Activated CD4-positive, alpha-beta T cell treated with anti-CD3 and anti-CD28 coated beads for 1 hour (primary cell): ENCODE results near the gene WDR18.
"Not testable (repeated sequence)": the region's sequence is repeated elsewhere in the genome, so short reads cannot be mapped to it uniquely, and the experiment has no call there.

Experiments
- DNase-seq: peaks from one replicate; pipeline ENCODE4 v3.0.0-alpha.2; 2020

WDR18 gene

DNA sequence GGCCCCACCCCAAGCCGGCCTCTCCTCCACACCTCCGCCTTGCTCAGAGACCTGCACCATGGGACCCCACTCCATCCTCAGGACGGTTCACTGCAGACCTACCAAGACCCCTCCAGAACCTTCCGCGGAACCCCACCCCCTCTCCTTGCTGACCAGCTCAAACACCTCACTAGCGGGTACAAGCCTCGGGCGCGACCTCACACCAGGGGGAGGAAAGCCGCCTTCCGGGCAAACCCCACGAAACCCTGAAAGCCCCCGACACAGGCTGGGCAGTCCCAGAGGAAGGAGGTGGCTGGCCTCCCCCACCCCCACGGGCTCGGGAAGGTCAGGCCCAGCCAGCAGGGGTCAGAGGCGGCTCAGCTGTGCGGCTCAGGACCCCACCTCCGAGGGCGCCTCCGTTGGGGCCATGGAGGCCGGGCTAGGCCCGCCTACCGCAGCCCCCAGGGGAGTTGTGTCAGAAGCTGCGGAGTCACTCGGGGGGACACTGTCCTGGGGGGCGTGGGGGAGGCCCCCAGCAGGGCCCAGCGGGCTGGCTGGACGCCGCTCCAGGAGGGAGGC is 25.9 kb downstream of the WDR18 start:
- DNase-seq = no peak

DNA sequence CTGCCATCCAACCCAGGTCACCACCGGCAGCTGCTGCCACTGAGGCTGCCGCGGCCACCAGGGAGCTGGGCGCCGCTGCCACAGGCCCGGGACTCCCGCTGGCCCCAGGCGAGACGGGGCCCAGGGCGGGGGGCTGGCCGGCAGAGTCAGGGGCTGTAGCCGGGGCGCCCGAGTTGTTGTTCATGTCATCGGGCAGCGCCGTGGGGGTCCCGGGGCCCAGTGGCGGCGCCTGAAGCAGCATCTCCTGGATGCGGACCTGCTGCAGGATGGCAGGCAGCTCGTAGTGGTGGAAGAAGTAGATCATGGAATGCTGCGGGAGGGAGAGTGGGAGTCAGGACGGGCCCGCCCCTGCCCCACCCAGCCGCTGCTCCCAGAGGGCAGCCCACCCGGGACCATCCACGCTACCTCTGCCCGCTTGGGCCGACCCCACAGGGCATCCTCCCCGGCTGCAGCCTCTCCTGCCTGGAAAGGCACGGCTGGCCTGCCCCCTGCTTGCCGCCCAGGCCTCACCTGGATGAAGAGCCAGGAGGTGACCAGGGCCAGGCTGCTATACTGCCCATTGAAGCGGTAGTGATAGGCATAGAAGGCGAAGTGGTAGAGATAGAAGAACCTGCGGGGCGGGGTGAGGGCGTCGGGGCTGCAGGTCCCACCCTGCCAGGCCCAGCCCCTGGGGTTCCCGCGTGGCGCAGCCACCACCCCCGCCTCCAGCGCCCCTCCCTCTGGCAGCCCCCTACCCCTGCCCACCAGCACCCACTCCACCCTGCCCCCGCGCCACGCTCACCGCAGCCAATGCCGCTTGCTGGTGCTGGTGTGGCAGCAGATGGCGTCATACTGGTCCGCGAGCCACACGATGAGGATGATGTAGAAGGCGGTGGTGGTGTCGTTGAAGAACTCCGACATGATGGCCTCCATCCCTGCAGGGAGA is 26.7 kb downstream of the WDR18 start:
- no peak for DNase-seq

DNA sequence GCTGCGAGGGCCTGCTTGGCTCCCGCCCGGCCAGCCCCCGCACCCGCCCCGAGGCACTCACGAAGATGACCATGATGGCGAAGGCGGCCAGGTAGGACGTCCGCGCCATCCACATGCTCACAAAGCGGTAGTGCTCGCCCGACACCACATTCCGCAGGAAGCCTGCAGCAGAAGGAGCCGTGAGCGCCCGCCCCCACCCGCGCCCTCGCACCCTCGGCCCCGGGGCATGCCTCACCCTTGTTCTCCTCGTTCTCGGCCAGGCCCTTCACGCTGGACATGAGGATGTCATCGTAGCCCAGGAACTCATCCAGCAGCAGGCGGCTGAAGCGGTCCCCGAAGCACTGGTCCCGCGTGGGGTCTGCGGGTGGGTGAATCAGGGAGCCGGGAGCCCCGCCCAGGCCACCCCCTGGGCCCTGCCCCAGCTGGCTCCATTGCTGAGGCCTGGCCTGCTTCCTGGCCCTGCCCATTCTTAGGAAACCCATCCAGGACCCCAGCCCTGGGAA is 27.7 kb downstream of the WDR18 start:
- no peak for DNase-seq

DNA sequence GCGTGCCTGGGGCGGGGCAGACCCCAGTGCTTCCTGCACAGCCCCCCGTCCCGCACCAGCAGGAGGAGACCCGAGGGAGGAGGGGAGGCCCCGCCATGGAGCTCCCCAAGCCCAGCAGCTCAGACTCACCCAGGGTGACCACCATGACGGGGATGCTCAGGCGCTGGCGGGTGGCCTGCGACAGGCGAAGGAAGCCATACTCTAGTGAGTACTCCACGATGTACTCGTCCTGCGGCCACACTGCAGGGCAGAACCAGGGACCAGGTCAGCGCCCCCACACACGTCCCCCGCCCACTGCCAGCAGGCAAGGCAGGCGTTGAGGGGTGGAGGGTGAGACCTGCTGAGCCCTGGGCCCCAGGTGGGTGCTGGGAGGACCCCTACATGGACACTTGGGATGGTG is 28.2 kb downstream of the WDR18 start:
- no peak for DNase-seq

DNA sequence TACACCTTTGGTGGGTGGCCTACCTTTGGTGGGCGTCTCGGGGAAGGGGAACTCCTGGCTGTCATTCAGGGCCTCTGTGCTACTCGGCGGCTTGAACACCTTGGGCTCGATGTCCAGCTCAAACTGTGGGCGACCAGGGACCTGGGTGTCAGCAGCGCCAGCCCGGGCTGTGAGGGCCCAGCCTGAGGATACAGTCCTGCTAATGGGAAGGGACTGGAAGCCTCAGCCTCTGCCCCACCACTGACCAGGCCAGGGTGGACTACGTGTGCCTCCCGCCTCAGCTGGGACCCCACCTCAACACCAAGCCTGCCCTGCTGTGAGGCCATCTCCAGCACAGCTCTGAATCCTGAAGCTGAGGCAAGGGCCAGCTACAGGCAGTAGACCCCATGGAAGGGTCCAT is 29.1 kb downstream of the WDR18 start:
- DNase-seq = no peak

DNA sequence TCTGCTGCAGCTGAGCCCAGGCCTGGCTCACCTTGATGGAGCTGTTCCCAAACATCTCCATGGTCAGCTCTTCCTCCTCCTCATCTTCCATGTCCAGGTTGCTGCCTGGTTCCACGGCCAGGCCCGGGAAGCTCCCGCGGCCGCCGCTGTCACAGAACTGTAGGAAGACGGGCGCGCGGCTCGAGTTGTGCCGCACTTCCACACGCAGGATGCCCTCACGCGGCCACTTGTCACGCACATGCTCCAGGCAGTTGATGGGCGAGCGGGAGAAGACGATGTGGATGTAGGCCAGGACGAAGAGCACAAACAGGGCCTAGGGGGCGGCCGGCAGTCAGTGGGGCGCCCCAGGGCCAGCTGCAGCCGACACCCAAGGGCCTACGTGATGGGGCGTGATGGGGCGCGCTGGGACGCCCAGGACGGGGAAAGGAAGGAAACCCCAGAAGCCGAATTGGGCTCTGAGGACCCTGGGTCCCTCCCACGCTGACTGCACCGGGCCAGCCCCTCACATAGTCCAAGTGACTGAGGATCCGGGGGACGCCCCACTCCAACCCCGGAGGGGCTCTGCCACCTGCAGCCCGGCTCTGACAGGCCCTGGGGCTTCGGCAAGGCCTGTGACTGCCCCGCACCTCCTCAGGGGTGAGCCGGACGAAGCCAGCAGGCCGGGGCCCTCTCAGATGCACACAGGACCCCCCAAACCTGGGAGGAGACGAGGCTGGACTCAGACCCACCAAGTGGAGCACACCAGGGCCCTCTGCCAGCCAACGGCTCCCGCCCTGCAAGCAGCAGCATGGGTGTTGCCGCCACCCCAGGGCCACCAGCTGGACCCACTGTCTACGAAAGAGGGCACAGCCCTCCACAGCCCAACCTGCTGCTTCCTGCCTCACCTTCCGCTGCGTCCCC is 30.3 kb downstream of the WDR18 start:
- DNase-seq = no peak

DNA sequence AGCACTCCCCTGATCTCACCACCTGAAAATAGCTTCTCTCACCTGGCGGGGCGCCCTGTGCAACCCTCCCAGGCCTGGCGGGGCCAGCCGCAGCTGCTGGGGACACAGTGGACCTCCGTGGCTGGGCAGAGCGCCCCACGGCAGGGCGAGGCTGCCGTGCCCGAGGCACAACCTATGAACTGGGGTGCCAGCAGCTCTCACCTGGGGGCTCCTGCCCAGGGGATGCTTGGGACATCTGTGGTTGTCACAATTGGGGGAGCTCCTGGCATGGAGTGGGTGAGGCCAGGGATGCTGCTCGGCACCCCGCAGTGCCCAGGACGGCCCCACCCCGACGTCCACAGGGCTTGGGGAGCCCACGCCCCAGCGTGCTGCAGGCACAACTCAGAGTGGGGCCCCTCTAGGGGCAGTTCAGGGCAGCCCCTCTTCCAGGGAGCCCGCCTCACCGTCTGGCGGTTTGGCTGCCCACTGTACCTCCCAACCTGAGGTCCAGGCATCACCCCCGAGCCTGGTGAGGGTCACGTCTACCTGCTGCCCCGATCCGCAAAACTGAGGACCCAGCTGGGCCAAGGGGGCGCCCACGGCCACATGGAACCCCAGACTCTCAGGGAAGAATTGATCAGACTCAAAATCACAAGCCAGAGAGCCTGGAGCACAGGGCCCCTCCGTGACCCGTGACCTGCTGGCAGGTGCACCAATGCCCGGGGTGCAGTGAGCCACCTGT is 31.1 kb downstream of the WDR18 start:
- no peak for DNase-seq

DNA sequence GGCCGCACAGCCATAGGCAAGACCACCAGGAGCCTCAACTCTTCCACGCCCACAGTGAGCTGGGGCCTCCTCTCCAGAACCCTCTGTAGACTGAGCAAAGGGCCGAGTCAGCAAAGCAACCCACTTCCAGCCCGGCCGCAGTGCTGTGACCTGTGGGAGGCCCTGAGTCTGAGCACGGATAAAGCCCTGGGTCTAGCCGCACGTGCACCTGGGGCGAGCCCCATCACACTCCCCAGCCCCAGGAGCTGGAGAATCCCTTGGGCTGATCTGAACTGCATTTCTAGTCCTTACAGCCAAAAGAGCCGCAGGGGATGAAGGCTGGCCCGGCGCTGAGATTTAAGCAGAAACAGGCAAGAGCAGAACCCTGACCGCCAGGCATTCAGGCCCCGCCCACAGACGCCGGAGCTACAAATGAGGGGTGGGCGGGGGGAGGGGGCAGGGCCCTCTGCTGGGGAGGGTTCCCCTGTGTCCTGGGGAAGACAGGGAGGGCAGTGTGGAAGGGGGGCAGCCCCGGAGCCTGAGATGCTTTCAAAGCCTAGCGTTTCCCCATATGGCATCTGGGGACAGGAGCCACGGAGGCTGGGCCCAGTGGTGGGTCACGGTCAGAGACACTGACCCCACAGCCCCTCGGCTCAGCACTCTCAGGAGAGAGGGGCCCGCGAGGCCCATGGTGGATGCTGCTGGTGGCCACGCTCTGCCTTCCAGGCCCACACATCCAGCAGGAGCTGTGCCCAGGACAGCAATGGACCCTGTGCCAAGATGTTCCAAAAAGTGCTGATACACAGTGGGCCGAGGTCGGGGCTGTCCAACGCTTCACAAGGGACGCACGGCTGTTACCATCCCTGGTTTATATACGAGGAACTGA is 31.9 kb downstream of the WDR18 start:
- DNase-seq = no peak

DNA sequence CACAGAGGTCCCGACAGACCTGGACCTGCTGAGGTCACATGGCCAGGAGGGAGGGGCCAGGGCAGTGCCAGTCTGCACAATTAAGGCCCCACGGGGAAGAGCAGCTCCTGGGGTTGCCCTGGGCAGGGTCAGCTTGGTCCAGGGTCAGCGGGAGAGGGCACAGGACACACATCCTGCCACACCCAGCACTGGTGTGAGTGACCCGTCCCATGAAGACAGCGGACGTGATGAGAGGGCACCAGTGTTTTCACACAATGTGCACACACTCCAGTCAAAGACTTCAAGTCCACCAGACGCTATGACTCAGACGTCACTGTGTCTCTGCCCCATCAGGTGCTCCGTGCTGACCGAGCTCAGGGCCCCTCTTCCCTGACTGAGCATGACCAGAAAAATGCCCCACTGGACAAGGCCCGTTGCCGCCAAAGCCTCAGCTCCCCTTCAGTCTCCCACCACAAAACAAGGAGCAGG is 32.5 kb downstream of the WDR18 start:
- no peak for DNase-seq

DNA sequence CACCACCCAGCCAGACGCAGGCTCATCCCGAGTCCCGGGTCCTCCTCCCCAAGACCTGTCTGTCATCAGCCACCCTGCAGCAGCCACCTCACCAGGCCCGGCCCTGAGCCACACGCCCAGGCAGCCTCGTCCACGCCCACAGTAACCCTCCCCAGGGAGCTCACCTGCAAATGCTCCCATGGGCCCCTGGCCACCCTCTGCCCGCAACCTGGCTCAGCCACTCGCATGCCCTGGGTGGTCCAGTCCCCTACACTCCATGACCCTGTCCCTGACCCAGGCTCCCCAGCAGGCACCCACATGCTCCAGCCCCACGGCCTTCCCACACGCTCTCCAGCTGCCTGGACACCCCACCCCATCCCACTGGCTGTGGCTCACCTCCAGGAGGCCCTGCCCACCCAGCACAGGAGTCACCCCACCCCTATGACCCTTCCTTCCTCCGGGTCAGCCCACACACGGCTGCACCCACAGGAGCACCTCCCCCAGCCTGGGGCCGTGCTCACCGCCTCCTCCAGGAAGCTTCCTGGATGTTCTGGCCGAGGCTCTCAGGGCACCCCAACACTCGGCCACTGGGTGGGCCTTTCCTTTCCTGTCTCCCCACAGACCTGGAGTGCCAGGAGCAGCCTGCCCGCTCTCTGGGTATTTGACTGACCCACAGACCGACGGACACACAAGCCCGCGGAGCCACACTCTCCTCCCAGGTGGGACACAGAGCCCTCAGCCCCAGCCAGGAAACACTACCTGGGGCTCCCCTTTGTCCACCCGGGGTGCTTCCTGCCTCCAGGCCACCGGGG is 33.2 kb downstream of the WDR18 start:
- DNase-seq = no peak

DNA sequence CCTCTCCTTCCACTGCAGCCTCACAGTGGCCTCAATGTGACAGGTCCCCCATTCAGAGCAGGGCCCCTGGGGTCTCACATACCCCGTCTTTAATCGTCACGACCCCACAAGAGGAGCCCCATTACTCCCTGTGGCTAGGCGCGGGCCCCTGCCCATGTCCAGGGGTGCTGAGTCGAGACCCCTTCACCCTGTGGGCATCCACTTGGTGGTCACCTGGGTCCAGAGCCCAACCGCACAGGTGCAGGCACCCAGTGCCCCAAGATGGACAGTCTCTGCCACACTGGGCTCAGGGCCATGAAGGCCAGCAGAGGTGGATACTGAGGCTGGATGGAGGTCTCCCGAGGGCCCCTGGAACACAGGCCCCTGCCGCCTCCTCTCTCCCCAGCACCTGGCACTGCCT is 33.8 kb downstream of the WDR18 start:
- no peak for DNase-seq

DNA sequence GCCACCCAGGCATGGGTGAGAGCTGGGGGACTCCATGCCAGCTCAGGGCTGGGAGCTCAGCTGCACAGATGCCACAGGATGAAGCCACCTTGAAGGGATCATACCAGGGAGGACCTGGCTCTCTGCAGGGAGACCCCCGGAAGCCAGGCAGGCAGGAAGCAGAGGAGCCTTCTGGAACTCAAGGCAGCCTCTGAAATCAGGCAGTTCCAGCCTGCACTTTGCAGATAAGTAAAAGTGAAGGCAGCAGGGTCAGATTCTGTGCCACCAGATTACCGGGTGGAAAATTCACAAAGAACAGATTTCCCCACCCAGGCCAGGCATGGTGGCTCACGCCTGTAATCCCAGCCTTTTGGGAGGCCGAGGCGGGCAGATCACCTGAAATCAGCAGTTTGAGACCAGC is 34.2 kb downstream of the WDR18 start:
- no peak for DNase-seq

DNA sequence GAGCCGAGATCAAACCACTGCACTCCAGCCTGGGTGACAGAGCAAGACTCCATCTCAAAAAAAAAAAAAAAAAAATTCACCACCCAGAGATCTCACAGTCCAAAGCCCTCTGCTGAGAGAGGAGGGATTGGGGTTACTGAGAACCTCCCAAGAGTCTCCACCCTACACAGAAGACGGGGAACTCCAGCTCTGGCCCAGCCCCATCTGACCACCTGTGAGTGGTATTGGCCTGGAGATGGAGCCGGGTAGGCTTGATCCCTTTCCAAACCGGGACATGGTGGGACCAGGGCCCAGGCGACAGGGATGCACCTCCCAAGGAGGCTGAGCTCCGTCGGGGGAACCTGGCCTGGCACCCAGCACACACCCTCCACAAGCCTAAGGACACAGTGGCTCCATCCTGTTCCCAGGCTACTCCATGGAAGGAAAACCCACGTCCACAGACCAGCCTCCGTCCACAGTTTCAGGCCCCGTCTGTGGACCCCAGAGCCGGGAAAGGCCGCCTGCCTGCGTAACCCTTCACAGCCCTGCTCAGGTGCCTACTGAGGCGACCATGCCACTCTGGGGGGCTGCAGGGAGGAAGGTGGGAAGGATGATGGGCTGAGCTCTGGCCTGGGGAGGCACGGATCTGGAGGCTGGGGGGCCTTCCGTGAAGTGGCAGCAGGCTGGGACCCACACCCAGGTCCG is 34.9 kb downstream of the WDR18 start:
- no peak for DNase-seq

DNA sequence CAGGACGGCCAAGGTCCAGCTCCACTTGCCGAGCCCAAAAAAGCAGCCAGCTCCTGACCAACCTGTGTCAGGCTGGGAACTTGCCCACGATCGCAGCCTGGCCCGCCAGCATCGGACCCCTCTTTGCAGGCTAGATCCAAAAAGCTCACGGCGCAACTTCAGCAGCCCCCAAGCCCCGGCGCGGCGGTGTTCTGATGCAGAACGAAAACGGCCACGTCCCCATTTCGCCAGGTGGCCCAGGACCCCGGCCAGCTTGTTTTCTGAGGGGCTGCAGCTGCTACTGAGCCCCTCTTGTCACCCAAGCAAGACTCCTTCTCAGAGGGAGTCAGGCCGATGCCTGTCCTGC is 35.4 kb downstream of the WDR18 start:
- no peak for DNase-seq

DNA sequence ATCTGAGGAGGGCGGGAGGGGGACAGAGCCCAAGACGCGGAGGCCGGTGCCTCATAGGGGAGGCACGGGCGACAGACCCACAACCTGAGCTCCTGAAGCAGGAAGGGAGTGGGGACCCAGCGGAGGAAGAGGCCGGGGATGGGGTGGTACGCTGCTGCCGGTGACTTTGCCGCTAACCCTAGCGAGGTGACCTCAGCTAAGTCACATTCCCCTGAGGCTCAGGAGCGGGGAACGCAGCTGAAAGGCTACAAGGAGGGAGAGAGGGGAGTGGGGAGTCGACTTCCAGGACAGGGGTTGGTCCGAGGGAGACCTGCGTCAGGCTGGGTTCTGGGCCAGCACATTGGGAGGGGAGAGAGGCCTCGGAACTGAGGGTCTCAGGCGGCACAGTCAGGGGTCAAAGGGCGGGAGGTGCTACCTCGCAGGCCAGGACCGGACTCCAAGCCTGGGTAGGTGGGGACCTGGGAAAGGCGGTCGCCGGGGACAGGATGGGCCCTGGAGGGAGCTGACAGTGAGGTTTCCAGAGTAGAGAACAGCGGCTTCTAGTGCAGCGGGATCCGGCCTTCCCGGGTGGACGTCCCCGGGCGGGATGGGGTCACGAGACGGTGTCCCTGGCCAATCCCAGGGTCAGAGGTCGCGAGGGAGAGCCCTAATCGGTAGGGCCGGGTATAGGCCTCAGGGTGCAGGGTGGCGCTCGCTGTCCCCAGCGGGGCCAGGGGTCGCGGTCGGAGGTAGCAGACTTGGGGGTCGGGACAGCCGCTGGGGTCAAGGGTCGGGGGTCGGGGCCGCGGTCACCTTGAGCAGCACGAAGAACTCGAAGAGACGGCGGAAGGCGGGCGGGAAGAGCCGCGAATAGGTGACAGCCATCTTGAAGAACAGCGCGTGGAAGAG is 36.1 kb downstream of the WDR18 start:
- peak; percentile 24 for DNase-seq

DNA sequence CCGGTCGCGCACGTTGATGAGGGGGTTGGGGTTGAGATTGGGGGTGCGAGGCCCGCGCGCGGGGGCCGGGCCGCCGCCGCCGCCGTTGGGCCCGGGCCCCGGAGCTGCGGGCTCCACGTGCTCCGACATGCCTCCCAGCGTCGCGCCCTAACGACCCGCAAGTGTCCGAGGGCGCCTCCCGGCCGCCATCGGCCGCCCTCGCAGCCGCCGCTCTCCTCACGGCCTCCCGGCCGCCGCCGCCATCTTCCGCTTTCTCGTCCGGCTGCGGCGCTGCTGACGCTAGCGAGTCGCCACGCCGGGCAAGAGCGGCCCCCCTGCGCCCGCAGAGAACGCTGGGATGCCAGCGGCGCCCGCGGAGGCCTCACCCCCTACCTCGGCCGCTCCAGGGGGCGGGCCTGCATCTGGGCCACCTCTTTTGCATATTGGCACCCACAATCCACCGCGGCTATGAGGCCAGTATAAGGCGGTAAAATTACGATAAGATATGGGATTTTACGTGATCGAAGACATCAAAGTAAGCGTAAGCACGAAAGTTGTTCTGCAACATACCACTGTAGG is 36.8 kb downstream of the WDR18 start, which contains the start of gene TMEM259:
Gene TMEM259 (minus strand): TSS at position 256 of the 558 bp plus-strand sequence. CDS start 127 bp downstream, at position 129.
- peak; percentile 96 for DNase-seq

DNA sequence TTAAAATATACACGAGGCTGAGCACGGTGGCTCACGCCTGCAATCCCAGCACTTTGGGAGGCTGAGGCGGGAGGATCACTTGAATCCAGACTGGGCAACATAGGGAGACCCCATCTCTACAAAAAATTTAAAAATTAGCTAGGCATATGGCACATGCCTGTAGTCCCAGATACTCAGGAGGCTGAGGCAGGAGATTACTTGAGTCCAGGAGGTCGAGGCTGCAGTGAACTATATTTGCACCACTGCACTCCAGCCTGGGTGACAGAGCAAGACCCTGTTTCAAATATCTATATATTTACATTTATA is 39.7 kb downstream of the WDR18 start:
- not testable (repeated sequence) for DNase-seq

DNA sequence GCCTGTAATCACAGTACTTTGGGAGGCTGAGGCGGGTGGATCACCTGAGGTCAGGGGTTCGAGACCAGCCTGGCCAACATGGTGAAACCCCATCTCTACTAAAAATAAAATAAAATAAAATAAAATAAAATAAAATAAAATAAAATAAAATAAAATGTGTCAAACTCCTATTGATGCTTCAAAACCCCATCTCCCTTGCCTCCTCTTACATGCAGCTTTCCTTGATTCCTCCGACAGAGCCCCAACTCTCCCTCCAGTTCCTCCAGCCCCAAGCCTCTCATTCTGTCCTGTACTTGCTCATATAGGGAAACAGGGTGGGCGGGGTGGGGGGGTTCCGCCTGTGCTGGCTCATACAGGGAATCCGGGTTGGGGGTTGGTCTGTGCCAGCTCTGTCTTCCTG is 40.9 kb downstream of the WDR18 start:
- DNase-seq = not testable (repeated sequence)
